ENCODE data around the gene PIMREG.
A peak's percentile ranks its signal among the peaks of the same experiment; 100 is the strongest.

Gene PIMREG

DNA sequence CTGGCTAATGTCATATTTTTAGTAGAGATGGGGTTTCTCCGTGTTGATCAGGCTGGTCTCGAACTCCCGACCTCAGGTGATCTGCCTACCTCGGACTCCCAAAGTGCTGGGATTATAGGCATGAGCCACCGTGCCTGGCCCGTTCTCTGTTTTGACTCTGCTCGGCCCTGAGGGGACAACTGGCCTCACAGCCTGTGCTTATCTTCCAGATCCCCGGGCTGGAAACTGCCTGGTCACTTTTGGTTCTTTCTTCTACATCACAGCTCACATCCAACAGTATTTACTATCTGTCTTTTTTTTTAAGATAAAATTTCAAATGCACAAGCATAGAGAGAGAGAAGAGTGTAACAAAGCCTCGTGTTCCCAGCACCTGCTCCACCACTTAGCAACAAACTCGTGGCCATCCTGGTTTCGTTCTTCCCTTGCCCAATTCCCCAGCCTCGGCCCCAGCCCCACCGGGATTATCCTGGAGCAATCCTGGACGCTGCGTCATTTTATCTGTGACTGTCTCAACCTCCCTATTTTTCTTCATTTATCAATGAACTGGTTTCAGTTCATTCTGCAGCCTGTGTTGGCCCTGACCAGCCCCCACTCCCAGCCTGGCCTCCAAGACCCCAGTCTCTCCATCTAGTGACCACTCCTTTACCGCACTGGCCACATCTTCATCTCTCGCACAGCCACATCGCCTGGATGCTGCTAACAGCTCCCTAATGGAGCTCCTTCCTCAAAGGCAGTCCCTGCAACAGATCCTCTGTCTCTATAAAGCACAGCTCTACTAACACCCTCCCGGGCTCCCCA is 21.1 kb downstream of the PIMREG start:
- H3K4me2 ChIP-seq (ENCODE audit: low read length), result no peak overlapping the region
- no peaks in the 10 kb centered on the region for H3K36me3 ChIP-seq (ENCODE audit: insufficient read depth, low read length)
- H3K4me3 ChIP-seq (ENCODE audit: low read length), result no peak overlapping the region
- no peak overlapping the region for H3K9ac ChIP-seq (ENCODE audit: low read depth, low read length)
- no peaks in the 10 kb centered on the region for H3K9me3 ChIP-seq (replicated peaks; ENCODE audit: low read length)
- no peaks in the 10 kb centered on the region for H3K27me3 ChIP-seq (ENCODE audit: control insufficient read depth, insufficient read depth, low read length)
- H3K4me1 ChIP-seq (ENCODE audit: control insufficient read depth, insufficient read depth, low read length), result no peaks in the 10 kb centered on the region

DNA sequence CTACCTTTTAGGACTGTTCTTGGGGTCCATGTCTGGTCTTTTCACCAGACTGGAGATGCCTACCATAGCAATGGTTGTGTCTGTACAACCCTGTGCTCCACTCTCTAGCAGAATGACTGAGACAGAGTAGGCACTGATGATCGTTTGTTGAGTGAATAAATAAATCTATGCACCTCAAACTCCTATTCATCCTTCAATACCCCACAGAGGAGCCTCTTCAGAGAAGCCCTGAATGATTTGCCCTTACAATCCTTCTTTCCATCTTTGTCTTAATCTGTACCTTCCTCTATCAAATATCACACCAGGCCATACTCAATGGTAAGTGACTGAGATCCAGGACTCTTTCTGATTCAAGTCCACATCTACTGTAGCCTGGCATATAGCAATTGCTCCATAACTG is 23.3 kb downstream of the PIMREG start:
- Histone ChIP-seq H3K27me3 (ENCODE audit: control insufficient read depth, insufficient read depth, low read length) (no peaks in the 10 kb centered on the region), H3K9ac (ENCODE audit: low read depth, low read length) (no peak overlapping the region), H3K4me3 (ENCODE audit: low read length) (no peak overlapping the region), H3K4me1 (ENCODE audit: control insufficient read depth, insufficient read depth, low read length) (peaks cover 18% of the 10 kb centered on the region), H3K9me3 (replicated peaks; ENCODE audit: low read length) (no peaks in the 10 kb centered on the region), H3K36me3 (ENCODE audit: insufficient read depth, low read length) (no peaks in the 10 kb centered on the region), H3K4me2 (ENCODE audit: low read length) (no peak overlapping the region)

DNA sequence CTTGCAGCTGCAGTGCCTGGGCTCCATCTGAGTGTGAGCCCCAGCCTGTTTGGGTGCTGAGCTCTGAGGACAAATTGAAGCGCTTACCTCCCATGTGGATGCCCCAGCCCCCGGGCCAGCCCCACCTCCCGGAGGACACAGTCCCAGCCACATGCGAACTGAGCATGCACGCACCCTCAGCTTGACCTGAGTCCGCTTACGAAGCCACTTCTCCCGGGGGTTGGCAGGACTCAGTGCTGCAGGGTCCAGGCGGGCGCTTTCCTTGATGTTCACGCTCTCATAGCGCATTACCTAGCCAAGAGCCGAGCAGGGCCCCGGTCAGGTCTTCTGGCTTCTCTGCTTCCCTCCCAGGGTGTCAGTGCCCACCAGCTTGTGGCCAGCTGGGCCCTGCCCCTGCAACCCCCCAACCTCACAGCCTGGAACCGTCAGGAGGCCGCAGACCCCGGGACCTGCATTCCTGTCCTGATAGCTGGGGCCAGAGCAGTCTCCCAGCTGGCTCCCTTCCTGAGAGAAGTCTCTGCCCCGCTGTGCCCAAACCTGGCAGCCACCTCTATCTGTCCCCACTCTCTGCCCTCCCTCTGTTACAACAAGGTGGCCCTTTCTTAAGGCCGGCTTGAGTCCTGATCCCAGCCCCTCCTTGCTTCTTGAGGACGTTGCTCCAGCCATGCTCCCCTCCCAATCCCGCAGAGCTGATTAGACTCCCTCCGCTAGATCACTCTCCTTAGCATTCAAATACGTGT is 24.0 kb downstream of the PIMREG start:
- Histone ChIP-seq H3K36me3 (ENCODE audit: insufficient read depth, low read length) (no peaks in the 10 kb centered on the region), H3K4me2 (ENCODE audit: low read length) (no peak overlapping the region), H3K27me3 (ENCODE audit: control insufficient read depth, insufficient read depth, low read length) (no peaks in the 10 kb centered on the region), H3K4me3 (ENCODE audit: low read length) (no peak overlapping the region), H3K9me3 (replicated peaks; ENCODE audit: low read length) (no peaks in the 10 kb centered on the region), H3K9ac (ENCODE audit: low read depth, low read length) (no peak overlapping the region), H3K4me1 (ENCODE audit: control insufficient read depth, insufficient read depth, low read length) (peaks cover 23% of the 10 kb centered on the region)

DNA sequence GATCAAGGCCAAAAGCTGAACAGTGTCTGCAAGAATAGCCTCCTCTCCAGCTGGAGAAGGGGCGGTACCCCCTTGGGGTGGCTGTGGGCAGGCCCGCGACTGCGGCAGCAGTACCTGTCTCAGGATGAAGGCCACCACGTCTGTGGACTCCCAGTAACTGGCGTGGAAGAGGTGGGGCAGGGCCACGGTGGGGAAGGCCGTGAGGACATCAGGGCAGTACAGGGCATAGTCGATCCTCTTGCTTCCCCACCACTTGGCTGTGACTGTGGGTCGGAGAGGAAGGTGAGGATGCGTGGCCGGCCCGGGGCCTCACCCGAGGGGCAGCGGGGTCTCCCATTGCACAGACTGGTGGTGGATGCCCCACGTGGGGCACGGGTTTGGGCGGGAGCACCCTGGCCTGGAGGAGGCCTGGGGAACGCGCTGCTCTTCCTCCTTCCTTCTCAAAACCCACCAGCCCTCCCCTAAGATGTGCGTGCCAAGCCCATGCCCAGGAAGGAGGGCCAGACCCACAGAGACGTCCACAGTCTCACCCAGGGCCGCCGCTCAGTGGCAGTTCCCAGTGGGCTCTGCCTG is 26.0 kb downstream of the PIMREG start:
- peaks cover 23% of the 10 kb centered on the region for H3K4me1 ChIP-seq (ENCODE audit: control insufficient read depth, insufficient read depth, low read length)
- no peak overlapping the region for H3K9ac ChIP-seq (ENCODE audit: low read depth, low read length)
- no peaks in the 10 kb centered on the region for H3K36me3 ChIP-seq (ENCODE audit: insufficient read depth, low read length)
- no peaks in the 10 kb centered on the region for H3K27me3 ChIP-seq (ENCODE audit: control insufficient read depth, insufficient read depth, low read length)
- no peak overlapping the region for H3K4me2 ChIP-seq (ENCODE audit: low read length)
- no peak overlapping the region for H3K4me3 ChIP-seq (ENCODE audit: low read length)
- H3K9me3 ChIP-seq (replicated peaks; ENCODE audit: low read length), result no peaks in the 10 kb centered on the region

DNA sequence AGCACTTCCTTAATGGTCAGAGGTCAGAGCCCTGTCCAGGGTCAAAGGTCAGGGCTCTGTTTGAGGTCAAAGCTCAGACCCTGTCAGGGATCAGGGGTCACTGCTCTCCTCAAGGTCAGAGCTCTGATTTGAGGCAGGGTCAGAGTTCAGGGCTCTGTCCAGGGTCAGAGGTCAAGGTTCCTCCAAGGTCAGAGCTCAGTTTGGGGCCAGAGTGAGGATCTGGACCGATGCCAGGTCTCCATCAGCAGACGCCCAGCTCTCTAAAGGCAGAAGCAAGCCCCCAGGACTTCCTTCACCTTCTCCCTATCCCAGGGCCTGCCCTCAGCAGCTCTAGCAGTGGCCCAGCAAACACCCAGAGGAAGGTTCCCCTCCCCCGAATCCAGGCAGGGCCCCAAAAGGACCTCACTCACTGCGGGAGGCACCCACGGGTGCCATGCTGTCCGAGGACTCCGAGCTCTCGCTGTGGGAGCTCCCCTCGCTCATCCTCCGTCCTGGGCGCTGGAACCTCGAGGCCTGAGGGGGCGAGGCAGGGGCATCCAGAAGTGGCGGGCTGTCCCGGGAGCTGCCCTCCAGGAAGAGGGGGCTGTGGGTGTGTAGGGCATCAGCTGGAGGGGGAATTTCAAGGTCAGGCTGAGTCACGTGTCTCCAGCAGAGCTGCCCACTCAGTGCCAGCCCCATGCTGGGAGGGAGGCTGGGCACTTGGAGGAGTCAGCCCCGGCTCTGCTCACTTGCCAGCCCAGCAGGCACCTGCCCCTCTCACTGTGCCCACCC is 26.7 kb downstream of the PIMREG start:
- Histone ChIP-seq H3K36me3 (ENCODE audit: insufficient read depth, low read length) (no peaks in the 10 kb centered on the region), H3K4me2 (ENCODE audit: low read length) (peak overlapping the region; percentile 73), H3K4me1 (ENCODE audit: control insufficient read depth, insufficient read depth, low read length) (peaks cover 23% of the 10 kb centered on the region), H3K9me3 (replicated peaks; ENCODE audit: low read length) (no peaks in the 10 kb centered on the region), H3K4me3 (ENCODE audit: low read length) (no peak overlapping the region), H3K27me3 (ENCODE audit: control insufficient read depth, insufficient read depth, low read length) (no peaks in the 10 kb centered on the region), H3K9ac (ENCODE audit: low read depth, low read length) (no peak overlapping the region)

DNA sequence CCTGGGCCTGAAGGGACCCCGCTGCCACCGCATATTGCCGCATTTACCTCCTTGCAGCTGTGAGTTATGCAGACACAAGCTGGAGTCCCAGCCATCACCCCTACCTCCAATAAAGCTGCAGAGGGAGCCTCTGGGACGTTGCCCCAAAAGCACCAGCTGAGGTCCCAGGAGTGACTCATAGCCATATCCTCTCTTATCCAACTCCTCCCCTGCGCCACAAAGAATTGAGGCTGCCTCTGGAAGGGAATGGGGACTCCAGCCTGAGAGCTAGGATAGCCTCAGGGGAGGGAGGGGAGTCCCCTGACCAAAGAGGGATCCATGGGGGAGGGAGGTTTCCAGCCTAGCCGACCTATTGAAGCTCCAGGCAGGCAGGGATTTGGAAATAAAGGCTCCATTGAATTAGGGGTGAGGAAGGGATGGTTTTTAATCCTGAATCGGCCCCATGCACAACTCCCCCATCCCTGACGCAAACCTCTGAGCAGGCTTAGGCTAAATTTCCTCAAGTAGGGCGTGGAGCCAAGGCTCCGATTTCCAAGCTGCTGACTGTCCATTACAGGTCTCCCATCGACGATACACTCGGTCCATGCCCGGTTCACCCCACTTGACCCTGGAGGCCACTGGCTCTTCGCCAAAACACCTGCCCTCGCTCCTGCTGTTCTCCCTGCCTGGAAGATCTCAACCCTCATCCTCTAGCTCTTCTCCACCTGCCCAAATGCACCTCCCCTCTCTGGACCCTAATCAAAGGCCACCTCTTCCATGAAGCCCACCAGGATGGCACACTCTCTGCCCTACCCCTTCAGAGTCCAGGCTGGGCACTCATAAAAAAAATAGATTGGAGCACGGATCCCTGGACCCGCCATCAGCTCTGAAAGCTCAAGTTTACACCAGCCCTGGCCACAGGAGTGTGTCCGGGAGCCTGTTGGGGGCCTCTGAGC is 27.5 kb downstream of the PIMREG start:
- H3K9ac ChIP-seq (ENCODE audit: low read depth, low read length), result no peak overlapping the region
- H3K4me2 ChIP-seq (ENCODE audit: low read length), result peak overlapping the region; percentile 73
- H3K9me3 ChIP-seq (replicated peaks; ENCODE audit: low read length), result no peaks in the 10 kb centered on the region
- H3K27me3 ChIP-seq (ENCODE audit: control insufficient read depth, insufficient read depth, low read length), result no peaks in the 10 kb centered on the region
- peaks cover 23% of the 10 kb centered on the region for H3K4me1 ChIP-seq (ENCODE audit: control insufficient read depth, insufficient read depth, low read length)
- H3K36me3 ChIP-seq (ENCODE audit: insufficient read depth, low read length), result no peaks in the 10 kb centered on the region
- peak overlapping the region; percentile 37 for H3K4me3 ChIP-seq (ENCODE audit: low read length)

DNA sequence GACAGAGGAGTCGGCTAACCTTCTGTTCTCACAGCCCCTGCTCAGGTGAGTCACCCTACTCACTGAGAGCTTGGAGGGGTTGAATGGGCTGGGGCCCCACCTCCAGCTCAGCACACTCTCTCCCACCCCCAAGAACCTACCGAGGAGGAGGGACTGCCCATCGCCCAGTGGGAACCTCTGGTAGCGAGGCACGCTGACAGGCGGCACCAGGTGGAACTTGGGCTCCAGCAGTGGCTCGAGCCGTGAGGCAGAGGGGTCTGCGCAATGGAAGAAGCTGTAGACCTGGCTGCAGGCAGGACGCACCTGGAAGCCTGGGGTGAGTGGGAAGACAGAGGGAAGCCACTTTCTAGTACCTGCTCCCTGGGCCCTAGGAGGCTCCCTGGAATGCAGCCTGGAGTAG is 28.3 kb downstream of the PIMREG start:
- no peak overlapping the region for H3K4me2 ChIP-seq (ENCODE audit: low read length)
- H3K9me3 ChIP-seq (replicated peaks; ENCODE audit: low read length), result no peaks in the 10 kb centered on the region
- H3K27me3 ChIP-seq (ENCODE audit: control insufficient read depth, insufficient read depth, low read length), result no peaks in the 10 kb centered on the region
- H3K36me3 ChIP-seq (ENCODE audit: insufficient read depth, low read length), result no peaks in the 10 kb centered on the region
- no peak overlapping the region for H3K4me3 ChIP-seq (ENCODE audit: low read length)
- H3K4me1 ChIP-seq (ENCODE audit: control insufficient read depth, insufficient read depth, low read length), result peaks cover 23% of the 10 kb centered on the region
- no peak overlapping the region for H3K9ac ChIP-seq (ENCODE audit: low read depth, low read length)

DNA sequence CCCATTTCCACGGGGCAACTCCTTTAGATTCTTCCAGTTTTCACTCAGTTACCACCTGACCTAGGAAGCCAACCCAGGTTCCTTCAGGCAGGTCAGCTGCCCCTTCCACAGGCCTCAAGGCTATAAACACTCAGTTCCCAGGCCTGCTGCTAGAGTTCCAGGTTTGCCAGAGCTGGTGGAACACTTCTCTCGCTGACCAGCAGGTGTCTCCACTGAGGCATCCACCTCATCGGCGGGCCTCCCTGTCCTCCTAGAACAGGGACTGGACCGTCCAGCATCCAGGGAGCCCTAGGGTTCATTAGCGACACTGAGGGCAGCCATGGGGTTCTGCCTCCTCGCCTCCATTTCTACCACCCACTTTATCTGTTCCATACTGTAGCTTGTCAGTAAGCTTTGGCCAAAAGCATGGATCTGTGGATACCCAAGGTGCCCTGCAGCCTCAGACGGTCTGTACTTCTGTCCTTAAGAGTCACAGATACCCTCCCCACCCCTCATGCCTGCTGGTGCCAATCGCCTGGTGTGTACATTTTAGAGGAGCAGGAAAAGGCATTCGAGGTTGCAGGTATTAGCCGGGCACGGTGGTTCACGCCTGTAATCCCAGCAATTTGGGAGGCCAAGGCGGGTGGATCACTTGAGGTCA is 29.0 kb downstream of the PIMREG start:
- no peaks in the 10 kb centered on the region for H3K36me3 ChIP-seq (ENCODE audit: insufficient read depth, low read length)
- no peak overlapping the region for H3K4me3 ChIP-seq (ENCODE audit: low read length)
- H3K4me1 ChIP-seq (ENCODE audit: control insufficient read depth, insufficient read depth, low read length), result peaks cover 23% of the 10 kb centered on the region
- no peaks in the 10 kb centered on the region for H3K27me3 ChIP-seq (ENCODE audit: control insufficient read depth, insufficient read depth, low read length)
- H3K9me3 ChIP-seq (replicated peaks; ENCODE audit: low read length), result no peaks in the 10 kb centered on the region
- H3K9ac ChIP-seq (ENCODE audit: low read depth, low read length), result no peak overlapping the region
- no peak overlapping the region for H3K4me2 ChIP-seq (ENCODE audit: low read length)

DNA sequence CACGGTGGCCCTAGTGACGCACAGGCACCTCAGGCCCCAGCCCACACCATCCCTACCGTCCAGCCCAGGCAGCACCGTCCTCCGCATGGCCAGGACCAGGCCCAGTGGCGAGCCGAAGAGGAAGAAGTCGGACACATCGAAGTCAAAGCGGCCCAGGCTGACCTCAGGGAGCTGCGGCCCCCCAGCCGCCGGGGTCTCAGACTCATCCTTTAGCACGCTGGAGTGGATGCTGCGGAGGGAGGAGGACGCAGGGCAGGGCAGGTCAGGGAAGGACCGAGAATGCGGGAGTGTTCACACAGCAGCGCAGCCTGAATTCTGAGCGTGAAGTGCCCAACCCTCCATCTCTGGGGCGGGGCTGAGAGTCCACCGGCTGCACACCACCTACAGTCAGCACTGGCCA is 30.1 kb downstream of the PIMREG start:
- no peaks in the 10 kb centered on the region for H3K9me3 ChIP-seq (replicated peaks; ENCODE audit: low read length)
- H3K4me2 ChIP-seq (ENCODE audit: low read length), result no peak overlapping the region
- peaks cover 23% of the 10 kb centered on the region for H3K4me1 ChIP-seq (ENCODE audit: control insufficient read depth, insufficient read depth, low read length)
- no peaks in the 10 kb centered on the region for H3K36me3 ChIP-seq (ENCODE audit: insufficient read depth, low read length)
- no peaks in the 10 kb centered on the region for H3K27me3 ChIP-seq (ENCODE audit: control insufficient read depth, insufficient read depth, low read length)
- H3K9ac ChIP-seq (ENCODE audit: low read depth, low read length), result no peak overlapping the region
- H3K4me3 ChIP-seq (ENCODE audit: low read length), result no peak overlapping the region

DNA sequence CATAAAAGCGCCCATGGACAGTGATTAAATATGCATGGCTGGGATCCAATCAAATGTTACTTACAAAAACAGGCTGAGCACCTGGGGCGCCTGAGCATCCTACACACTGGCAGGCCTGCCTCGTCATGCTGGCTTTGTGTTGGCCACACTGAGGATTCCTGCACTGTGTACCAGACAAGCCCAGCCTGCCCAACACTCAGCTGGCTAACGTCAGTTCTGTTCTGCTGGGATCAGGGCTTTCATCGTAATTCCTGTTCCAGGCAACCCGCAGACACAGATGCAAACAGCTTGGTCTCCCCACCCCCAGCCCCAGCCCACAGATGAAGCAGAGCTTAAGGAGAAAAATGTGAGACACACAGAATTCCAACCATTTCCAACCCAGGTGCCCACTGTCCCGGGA is 30.7 kb downstream of the PIMREG start:
- H3K4me3 ChIP-seq (ENCODE audit: low read length), result no peak overlapping the region
- H3K4me1 ChIP-seq (ENCODE audit: control insufficient read depth, insufficient read depth, low read length), result peaks cover 23% of the 10 kb centered on the region
- H3K9ac ChIP-seq (ENCODE audit: low read depth, low read length), result no peak overlapping the region
- H3K27me3 ChIP-seq (ENCODE audit: control insufficient read depth, insufficient read depth, low read length), result no peaks in the 10 kb centered on the region
- no peaks in the 10 kb centered on the region for H3K36me3 ChIP-seq (ENCODE audit: insufficient read depth, low read length)
- no peaks in the 10 kb centered on the region for H3K9me3 ChIP-seq (replicated peaks; ENCODE audit: low read length)
- H3K4me2 ChIP-seq (ENCODE audit: low read length), result no peak overlapping the region
